T-helper 17 cell (primary cell): ENCODE results near the gene TRIM54. TPM values are rescaled to one million over a fixed set of nuclear protein-coding genes. Genes with fewer than 3 reads are reported as not detected.

Source experiments
- ATAC-seq: fragments of 150-1000 bp; cut with Tn5 transposase; 2 replicates; pipeline ENCODE4 v1.10.0; 2021; ENCODE audit warnings: mild to moderate bottlenecking, moderate library complexity
- DNase-seq, 3 donors: peaks; one replicate each; pipeline versions ENCODE4 v3.0.0 to v3.0.0-alpha.2; 2020 to 2021
- H3K9me3 ChIP-seq: one replicate; pipeline ENCODE4 v1.7.0; 2013; ENCODE audit warnings: low read length, mild to moderate bottlenecking; ENCODE audit not compliant: control insufficient read depth, poor library complexity, severe bottlenecking
- H3K27ac Mint-ChIP-seq: one replicate; pipeline ENCODE4 v1.8.0; 2022; ENCODE audit warnings: mild to moderate bottlenecking, moderate library complexity, mixed read lengths
- H3K27me3 Mint-ChIP-seq: one replicate; pipeline ENCODE4 v1.8.0; 2022; ENCODE audit warnings: mixed read lengths
- H3K36me3 Mint-ChIP-seq: one replicate; pipeline ENCODE4 v1.8.0; 2022; ENCODE audit warnings: low read depth, mixed read lengths
- H3K4me1 Mint-ChIP-seq: one replicate; pipeline ENCODE4 v1.8.0; 2022; ENCODE audit warnings: mild to moderate bottlenecking, mixed read lengths
- H3K4me3 Mint-ChIP-seq: one replicate; pipeline ENCODE4 v1.8.0; 2022; ENCODE audit warnings: mild to moderate bottlenecking, moderate library complexity, mixed read lengths
- total RNA-seq, 4 donors: library from RNA in 2 of 4; stranded (reverse) in 2 of 4; gene quantifications; one replicate each; pipeline ENCODE4 v1.2.3 and lab custom pipeline; 2022 to 2026

The TRIM54 gene
- total RNA-seq (not detected), total RNA-seq (lab: John Stamatoyannopoulos, UW) (0 reads per million in 2 donors)

- no peak for DNase-seq
- no peaks in the 10 kb centered on the region for H3K9me3 ChIP-seq
- H3K4me1 Mint-ChIP-seq: peaks cover 7% of the 10 kb centered on the region
- peaks cover 65% of the 10 kb centered on the region for H3K27me3 Mint-ChIP-seq
- peaks cover 2% of the 10 kb centered on the region for H3K36me3 Mint-ChIP-seq
- H3K4me3 Mint-ChIP-seq: no peak within 1 kb of the TSS
- no peak for ATAC-seq
- H3K27ac Mint-ChIP-seq: peak within 1 kb of the TSS; percentile 21
Measured at GRCh38 chr2:27281855-27282559, at the start of gene TRIM54. Gene TRIM54 (plus strand): TSS chr2:27282429. CDS start chr2:27282732, 303 bp downstream.

GRCh38 chr2:27233341-27233740, 48.9 kb upstream of the TRIM54 start:
- Mint-ChIP-seq H3K27ac (no peak overlapping the region), H3K27me3 (no peaks in the 10 kb centered on the region), H3K4me1 (peaks cover 2% of the 10 kb centered on the region), H3K36me3 (peaks cover 16% of the 10 kb centered on the region), H3K4me3 (no peak overlapping the region)
- DNase-seq: no peak
- no peaks in the 10 kb centered on the region for H3K9me3 ChIP-seq
- no peak for ATAC-seq

- Mint-ChIP-seq H3K4me1 (peaks cover 4% of the 10 kb centered on the region), H3K27ac (no peak overlapping the region), H3K4me3 (no peak overlapping the region), H3K27me3 (no peaks in the 10 kb centered on the region), H3K36me3 (peaks cover 16% of the 10 kb centered on the region)
- no peak for ATAC-seq
- no peaks in the 10 kb centered on the region for H3K9me3 ChIP-seq
- no peak for DNase-seq
Measured at GRCh38 chr2:27236136-27236535, 46.1 kb upstream of the TRIM54 start.

GRCh38 chr2:27236626-27237025, 45.6 kb upstream of the TRIM54 start:
- no peak overlapping the region for H3K27ac Mint-ChIP-seq
- H3K27me3 Mint-ChIP-seq: no peaks in the 10 kb centered on the region
- H3K9me3 ChIP-seq: no peaks in the 10 kb centered on the region
- H3K36me3 Mint-ChIP-seq: peaks cover 16% of the 10 kb centered on the region
- DNase-seq (no peak), ATAC-seq (no peak)
- peaks cover 4% of the 10 kb centered on the region for H3K4me1 Mint-ChIP-seq
- H3K4me3 Mint-ChIP-seq: no peak overlapping the region

GRCh38 chr2:27237341-27237945, 44.8 kb upstream of the TRIM54 start:
- Mint-ChIP-seq H3K27me3 (no peaks in the 10 kb centered on the region), H3K27ac (peak overlapping the region; percentile 41), H3K4me3 (no peak overlapping the region), H3K36me3 (peaks cover 16% of the 10 kb centered on the region), H3K4me1 (peaks cover 4% of the 10 kb centered on the region)
- ATAC-seq (no peak), DNase-seq (no peak)
- H3K9me3 ChIP-seq: no peaks in the 10 kb centered on the region

- Mint-ChIP-seq H3K27ac (no peak overlapping the region), H3K36me3 (peaks cover 12% of the 10 kb centered on the region), H3K4me1 (peaks cover 2% of the 10 kb centered on the region), H3K4me3 (no peak overlapping the region), H3K27me3 (no peaks in the 10 kb centered on the region)
- DNase-seq (no peak), ATAC-seq (no peak)
- no peaks in the 10 kb centered on the region for H3K9me3 ChIP-seq
Measured at GRCh38 chr2:27238976-27239375, 43.3 kb upstream of the TRIM54 start.

- ATAC-seq: no peak
- H3K9me3 ChIP-seq: no peaks in the 10 kb centered on the region
- Mint-ChIP-seq H3K4me1 (peaks cover 2% of the 10 kb centered on the region), H3K27ac (peak overlapping the region; percentile 63), H3K4me3 (no peak overlapping the region), H3K27me3 (no peaks in the 10 kb centered on the region), H3K36me3 (peaks cover 5% of the 10 kb centered on the region)
- DNase-seq: no peak
Measured at GRCh38 chr2:27240406-27240805, 41.8 kb upstream of the TRIM54 start.

GRCh38 chr2:27241761-27242613, 40.2 kb upstream of the TRIM54 start:
- peak overlapping the region; percentile 63 for H3K27ac Mint-ChIP-seq
- H3K27me3 Mint-ChIP-seq: no peaks in the 10 kb centered on the region
- ATAC-seq (no peak), DNase-seq (no peak)
- no peak overlapping the region for H3K4me3 Mint-ChIP-seq
- H3K4me1 Mint-ChIP-seq: peaks cover 2% of the 10 kb centered on the region
- peaks cover 3% of the 10 kb centered on the region for H3K36me3 Mint-ChIP-seq
- H3K9me3 ChIP-seq: no peaks in the 10 kb centered on the region

GRCh38 chr2:27242614-27242951, 39.6 kb upstream of the TRIM54 start:
- no peaks in the 10 kb centered on the region for H3K27me3 Mint-ChIP-seq
- peak overlapping the region; percentile 63 for H3K27ac Mint-ChIP-seq
- DNase-seq (no peak), ATAC-seq (no peak)
- no peaks in the 10 kb centered on the region for H3K36me3 Mint-ChIP-seq
- no peaks in the 10 kb centered on the region for H3K9me3 ChIP-seq
- peaks cover 2% of the 10 kb centered on the region for H3K4me1 Mint-ChIP-seq
- H3K4me3 Mint-ChIP-seq: no peak overlapping the region

GRCh38 chr2:27243391-27244130, 38.7 kb upstream of the TRIM54 start:
- DNase-seq (no peak), ATAC-seq (no peak)
- peak overlapping the region; percentile 41 for H3K27ac Mint-ChIP-seq
- no peak overlapping the region for H3K4me3 Mint-ChIP-seq
- peaks cover 8% of the 10 kb centered on the region for H3K27me3 Mint-ChIP-seq
- H3K9me3 ChIP-seq: no peaks in the 10 kb centered on the region
- H3K4me1 Mint-ChIP-seq: peaks cover under 1% of the 10 kb centered on the region
- no peaks in the 10 kb centered on the region for H3K36me3 Mint-ChIP-seq

GRCh38 chr2:27245116-27245515, 37.1 kb upstream of the TRIM54 start:
- DNase-seq (no peak), ATAC-seq (no peak)
- H3K9me3 ChIP-seq: no peaks in the 10 kb centered on the region
- Mint-ChIP-seq H3K4me1 (no peaks in the 10 kb centered on the region), H3K36me3 (no peaks in the 10 kb centered on the region), H3K27ac (no peak overlapping the region), H3K4me3 (no peak overlapping the region), H3K27me3 (peaks cover 13% of the 10 kb centered on the region)

- H3K27me3 Mint-ChIP-seq: peaks cover 13% of the 10 kb centered on the region
- DNase-seq: no peak
- H3K4me1 Mint-ChIP-seq: no peaks in the 10 kb centered on the region
- H3K27ac Mint-ChIP-seq: no peak overlapping the region
- no peaks in the 10 kb centered on the region for H3K9me3 ChIP-seq
- H3K4me3 Mint-ChIP-seq: no peak overlapping the region
- no peak for ATAC-seq
- H3K36me3 Mint-ChIP-seq: no peaks in the 10 kb centered on the region
Measured at GRCh38 chr2:27245626-27246025, 36.6 kb upstream of the TRIM54 start.

GRCh38 chr2:27247893-27248292, 34.3 kb upstream of the TRIM54 start:
- Mint-ChIP-seq H3K27ac (peak overlapping the region; percentile 24), H3K27me3 (peaks cover 27% of the 10 kb centered on the region), H3K36me3 (peaks cover 2% of the 10 kb centered on the region), H3K4me1 (peaks cover 3% of the 10 kb centered on the region), H3K4me3 (no peak overlapping the region)
- DNase-seq (no peak), ATAC-seq (no peak)
- H3K9me3 ChIP-seq: no peaks in the 10 kb centered on the region
